Upper lobe of left lung (tissue), 4 donors: ENCODE data around the gene REEP6.
"Not testable (repeated sequence)": the region's sequence is repeated elsewhere in the genome, so short reads cannot be mapped to it uniquely, and the experiment has no call there.

ENCODE experiments used
- CTCF ChIP-seq, 6 experiments: fragments of 450-650 bp in 4 of 6; fragments of 200-600 bp in 2 of 6; sonication (generic) in 2 of 6; IDR thresholded peaks; one replicate each; pipeline ENCODE4 v1.5.1; 2016 to 2019; ENCODE audit warnings: antibody characterized with exemption in 6 of 6
- EP300 ChIP-seq, 4 donors: sonication (generic); formaldehyde crosslinking; IDR thresholded peaks; one replicate each; pipeline ENCODE4 v1.5.1; 2017; ENCODE audit warnings: antibody characterized with exemption in 4 of 4, control low read depth in 2 of 4
- POLR2A ChIP-seq, 4 donors: fragments of 450-650 bp; IDR thresholded peaks; one replicate each; pipeline ENCODE4 v1.5.1; 2016 to 2017; ENCODE audit warnings: antibody characterized with exemption in 4 of 4, mild to moderate bottlenecking in 2 of 4
- POLR2AphosphoS5 ChIP-seq, 2 donors: sonication (generic); formaldehyde crosslinking; IDR thresholded peaks; one replicate each; pipeline ENCODE4 v1.5.1; 2017; ENCODE audit warnings: antibody characterized with exemption in 2 of 2

GRCh38 chr19:1477056-1477455, 13.9 kb upstream of the REEP6 start:
- not testable (repeated sequence) for TF ChIP-seq CTCF, POLR2A, EP300, POLR2AphosphoS5 (IDR thresholded peaks at IDR 0.05)
